Mononuclear cell (primary cell): Measurements from ENCODE around the gene ZSCAN23. TPM values are rescaled to one million over a fixed set of nuclear protein-coding genes. Genes with fewer than 3 reads are reported as not detected.
"Not testable (repeated sequence)": the region's sequence is repeated elsewhere in the genome, so short reads cannot be mapped to it uniquely, and the experiment has no call there.

Experiments used
- H3K27me3 ChIP-seq: 2 replicates; pipeline ENCODE4 v1.6.0; 2011; ENCODE audit warnings: low read length, control low read depth; ENCODE audit not compliant: insufficient read depth
- H3K4me1 ChIP-seq: 2 replicates; pipeline ENCODE4 v1.5.1; 2011; ENCODE audit warnings: mild to moderate bottlenecking, low read length, control low read depth; ENCODE audit not compliant: insufficient read depth
- H3K4me3 ChIP-seq: 2 replicates; pipeline ENCODE4 v1.5.1; 2011; ENCODE audit warnings: mild to moderate bottlenecking, low read length, moderate library complexity
- H3K9me3 ChIP-seq: 2 replicates; pipeline ENCODE4 v1.5.1; 2011; ENCODE audit warnings: low read depth, mild to moderate bottlenecking, control low read depth, low read length
- total RNA-seq: library from RNA; depleted of rRNA; stranded (reverse); fragments of >200 nt; gene quantifications from one replicate; pipeline ENCODE4 v1.2.3, GENCODE V29; 2012

ZSCAN23 gene
- total RNA-seq, result 0.73 TPM

DNA sequence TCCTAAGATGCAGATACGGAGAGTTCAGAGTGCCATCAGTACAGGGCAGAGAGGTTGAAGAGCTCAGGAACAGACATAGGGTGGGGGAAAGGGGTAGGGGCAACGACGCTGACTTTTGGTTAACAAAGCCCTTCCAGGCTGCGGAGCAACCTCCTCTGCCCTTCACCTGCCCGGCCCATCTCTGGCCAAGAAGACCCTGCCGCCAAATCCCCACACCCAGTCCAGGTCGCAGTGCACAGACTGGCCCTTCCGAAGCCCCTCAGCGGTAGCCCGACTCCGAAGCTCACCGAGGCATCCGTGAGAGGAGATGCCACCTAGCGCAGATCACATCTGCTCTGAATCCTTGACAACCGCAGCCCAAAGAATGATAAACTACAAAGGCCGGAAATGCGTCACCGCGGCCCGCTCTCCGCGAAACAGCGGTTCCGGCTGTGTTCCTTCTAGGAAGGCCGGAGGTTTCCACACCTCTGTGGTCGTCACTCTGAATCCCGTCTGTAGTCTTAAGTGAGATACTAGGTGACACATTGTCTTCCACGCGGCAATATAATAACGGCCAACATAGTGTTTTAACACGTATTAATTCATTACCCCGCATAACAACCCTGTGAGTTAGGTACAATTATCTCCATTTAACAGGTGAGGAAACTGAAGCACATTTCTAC, at the start of gene ZSCAN23:
TSS of gene ZSCAN23 (minus strand) at position 380 of the 662 bp plus-strand sequence. CDS start 7,225 bp downstream, outside the sequence.
- peaks cover 50% of the 10 kb centered on the region for H3K27me3 ChIP-seq

GRCh38 chr6:28491984-28492317, 48.7 kb upstream of the ZSCAN23 start:
- Histone ChIP-seq H3K4me3 (no peak overlapping the region), H3K4me1 (peaks cover 4% of the 10 kb centered on the region), H3K27me3 (peaks cover 60% of the 10 kb centered on the region), H3K9me3 (no peaks in the 10 kb centered on the region)

More for the DNA sequence above, at the start of gene ZSCAN23:
- H3K4me3 ChIP-seq, result peak within 1 kb of the TSS; percentile 44
- peaks cover 15% of the 10 kb centered on the region for H3K4me1 ChIP-seq
- no peaks in the 10 kb centered on the region for H3K9me3 ChIP-seq

DNA sequence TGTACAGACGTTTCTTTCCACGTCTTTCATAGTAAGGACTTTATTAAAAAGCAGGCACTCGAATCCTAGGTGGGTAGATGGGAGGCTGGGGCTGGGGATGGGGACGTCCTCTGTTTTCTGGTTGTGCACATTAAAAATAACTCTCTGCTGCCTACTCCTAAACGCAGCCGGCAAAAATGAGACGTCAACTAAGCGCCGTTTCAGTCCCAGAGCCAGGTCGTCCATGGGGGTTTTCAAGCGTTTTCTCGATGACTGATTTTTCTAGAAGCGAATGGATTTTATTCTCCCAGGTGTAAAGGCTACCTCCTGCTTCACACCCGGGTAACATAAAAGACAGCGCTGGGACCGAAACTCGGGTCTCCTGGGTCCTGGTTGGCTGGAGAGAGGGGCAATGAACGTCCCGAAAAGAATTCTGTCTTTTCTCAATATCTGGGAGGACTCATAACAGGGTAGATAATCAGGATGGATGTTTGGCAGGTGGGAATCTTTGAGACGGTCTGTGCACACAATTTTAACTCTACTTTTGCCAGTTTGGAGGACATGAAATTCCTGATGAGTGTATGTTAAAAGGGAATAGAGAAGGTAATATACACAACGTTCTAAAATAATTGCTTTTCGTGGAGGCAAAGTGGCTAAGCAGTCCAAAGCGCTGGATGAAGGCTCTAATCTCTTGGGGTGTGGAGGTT, 47.1 kb upstream of the ZSCAN23 start:
- no peaks in the 10 kb centered on the region for H3K9me3 ChIP-seq
- peak overlapping the region; percentile 15 for H3K4me3 ChIP-seq
- H3K27me3 ChIP-seq, result peaks cover 58% of the 10 kb centered on the region
- peaks cover 4% of the 10 kb centered on the region for H3K4me1 ChIP-seq

DNA sequence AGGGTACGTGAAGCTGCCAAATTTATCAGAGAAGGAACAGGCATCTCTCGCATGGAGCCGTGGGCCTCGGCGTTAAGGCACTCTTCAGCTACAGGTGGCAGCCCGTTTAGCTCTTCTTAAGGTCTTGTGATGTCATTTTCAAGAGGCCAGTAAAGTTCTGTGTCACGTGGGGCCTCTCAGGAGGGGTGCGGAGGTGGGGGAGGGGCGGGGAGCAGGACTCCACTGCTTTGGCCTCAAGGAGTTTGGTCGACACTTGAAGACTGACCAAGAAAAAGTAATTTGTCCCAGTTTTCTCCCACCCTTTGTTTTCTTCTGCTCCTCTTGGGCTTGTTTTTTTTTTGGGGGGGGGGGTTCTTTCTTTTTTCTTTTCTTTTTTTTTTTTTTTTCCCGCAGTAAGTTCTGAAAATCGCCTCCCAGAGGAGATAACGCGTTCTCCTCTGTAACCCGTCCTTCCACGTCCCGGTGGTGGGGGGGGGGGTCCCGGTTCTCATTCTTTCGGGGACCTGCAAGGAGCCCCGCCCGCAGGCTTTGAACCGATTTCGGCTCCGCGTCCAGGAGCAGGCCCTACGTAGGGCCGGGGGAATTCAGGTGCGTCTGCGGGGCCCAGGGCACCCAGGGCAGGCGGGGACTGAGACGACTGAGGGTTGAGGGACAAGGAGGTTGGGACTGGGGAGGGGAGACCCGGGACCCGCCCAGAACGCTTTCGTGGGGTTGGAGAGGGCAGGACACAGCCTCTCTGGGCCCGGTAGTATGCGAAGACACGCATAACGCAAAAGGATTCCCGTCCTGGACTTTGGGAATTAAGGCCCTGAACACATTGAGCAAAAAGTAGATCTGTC, 46.3 kb upstream of the ZSCAN23 start:
- Histone ChIP-seq H3K4me3 (peak overlapping the region; percentile 15), H3K27me3 (peaks cover 61% of the 10 kb centered on the region), H3K9me3 (no peaks in the 10 kb centered on the region), H3K4me1 (peaks cover 4% of the 10 kb centered on the region)

DNA sequence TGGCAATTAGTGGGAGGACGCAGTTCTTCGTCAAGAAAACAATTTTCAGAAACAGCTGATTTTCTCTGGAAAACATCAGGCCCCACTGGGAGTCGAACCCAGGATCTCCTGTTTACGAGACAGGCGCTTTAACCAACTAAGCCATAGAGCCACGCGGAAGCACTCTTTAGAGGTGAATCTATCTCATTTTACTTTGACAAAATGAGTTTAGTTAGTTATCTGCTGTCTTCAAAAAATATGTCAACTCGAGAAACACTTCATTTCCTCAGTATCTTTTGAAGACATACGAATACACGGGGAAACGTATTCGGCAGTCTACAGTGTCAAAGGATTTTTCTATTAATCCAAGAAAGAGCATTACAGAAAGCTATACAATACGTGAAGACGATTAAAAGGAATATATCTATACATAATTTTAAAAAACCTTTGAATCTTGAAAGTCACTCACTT, 45.6 kb upstream of the ZSCAN23 start:
- H3K4me3 ChIP-seq, result no peak overlapping the region
- H3K27me3 ChIP-seq, result peaks cover 62% of the 10 kb centered on the region
- H3K4me1 ChIP-seq, result peaks cover 4% of the 10 kb centered on the region
- no peaks in the 10 kb centered on the region for H3K9me3 ChIP-seq

DNA sequence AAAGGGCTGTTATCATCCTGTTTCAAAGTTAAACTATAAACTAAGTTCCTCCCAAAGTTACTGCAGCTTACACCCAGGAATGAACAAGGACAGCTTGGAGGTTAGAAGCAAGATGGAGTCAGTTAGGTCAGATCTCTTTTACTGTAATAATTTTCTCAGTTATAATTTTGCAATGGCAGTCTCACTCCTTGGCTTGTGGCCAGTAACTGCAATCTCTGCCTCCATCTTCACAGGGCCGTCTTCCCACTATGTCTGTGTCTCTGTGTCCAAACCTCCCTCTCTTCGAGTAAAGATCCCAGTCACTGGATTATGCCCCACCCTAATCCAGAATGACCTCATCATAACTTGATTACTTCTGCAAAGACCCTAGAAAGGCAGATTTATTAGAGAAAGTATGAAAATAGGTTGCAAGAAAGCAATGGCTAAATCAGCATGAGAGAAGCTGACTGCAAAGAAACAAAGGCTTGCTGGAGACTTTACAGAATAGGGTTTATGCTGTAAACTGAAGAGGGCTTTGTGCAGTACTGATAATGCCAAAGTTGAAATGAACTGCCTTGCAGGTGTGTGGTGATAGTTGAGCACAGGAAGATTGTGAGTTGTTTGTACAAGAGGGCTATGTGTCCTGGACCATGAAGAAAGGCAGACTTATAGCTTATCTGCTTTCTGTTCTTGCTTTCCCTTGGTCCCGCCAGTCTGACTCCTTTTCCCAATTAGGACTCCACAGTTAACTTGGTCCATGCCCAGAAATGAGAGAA, 43.9 kb upstream of the ZSCAN23 start:
- no peaks in the 10 kb centered on the region for H3K9me3 ChIP-seq
- peaks cover 4% of the 10 kb centered on the region for H3K4me1 ChIP-seq
- no peak overlapping the region for H3K4me3 ChIP-seq
- H3K27me3 ChIP-seq, result peaks cover 63% of the 10 kb centered on the region

GRCh38 chr6:28486533-28486932, 43.2 kb upstream of the ZSCAN23 start:
- Histone ChIP-seq H3K4me3 (no peak overlapping the region), H3K4me1 (peaks cover 4% of the 10 kb centered on the region), H3K27me3 (peaks cover 62% of the 10 kb centered on the region), H3K9me3 (no peaks in the 10 kb centered on the region)

DNA sequence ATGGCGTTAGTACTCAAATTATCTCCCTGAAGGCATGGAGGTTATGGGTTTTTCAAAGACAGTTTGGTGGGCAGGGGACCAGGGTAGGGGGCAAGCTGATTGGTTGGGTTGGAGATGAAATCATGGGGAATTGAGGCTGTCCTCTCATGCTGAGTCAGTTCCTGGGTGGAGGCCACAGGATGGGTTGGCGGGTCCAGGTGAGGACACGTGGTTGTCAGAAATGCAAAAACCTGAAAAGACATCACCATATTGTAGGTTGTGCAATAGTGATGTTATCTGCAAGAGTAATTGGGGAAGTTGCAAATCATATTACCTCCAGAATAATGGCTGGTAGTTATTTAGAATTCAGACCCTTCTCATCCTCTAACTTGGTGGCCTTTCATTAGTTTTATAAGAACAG, 42.2 kb upstream of the ZSCAN23 start:
- Histone ChIP-seq H3K27me3 (peaks cover 64% of the 10 kb centered on the region), H3K4me1 (peaks cover 4% of the 10 kb centered on the region), H3K9me3 (no peaks in the 10 kb centered on the region), H3K4me3 (no peak overlapping the region)

DNA sequence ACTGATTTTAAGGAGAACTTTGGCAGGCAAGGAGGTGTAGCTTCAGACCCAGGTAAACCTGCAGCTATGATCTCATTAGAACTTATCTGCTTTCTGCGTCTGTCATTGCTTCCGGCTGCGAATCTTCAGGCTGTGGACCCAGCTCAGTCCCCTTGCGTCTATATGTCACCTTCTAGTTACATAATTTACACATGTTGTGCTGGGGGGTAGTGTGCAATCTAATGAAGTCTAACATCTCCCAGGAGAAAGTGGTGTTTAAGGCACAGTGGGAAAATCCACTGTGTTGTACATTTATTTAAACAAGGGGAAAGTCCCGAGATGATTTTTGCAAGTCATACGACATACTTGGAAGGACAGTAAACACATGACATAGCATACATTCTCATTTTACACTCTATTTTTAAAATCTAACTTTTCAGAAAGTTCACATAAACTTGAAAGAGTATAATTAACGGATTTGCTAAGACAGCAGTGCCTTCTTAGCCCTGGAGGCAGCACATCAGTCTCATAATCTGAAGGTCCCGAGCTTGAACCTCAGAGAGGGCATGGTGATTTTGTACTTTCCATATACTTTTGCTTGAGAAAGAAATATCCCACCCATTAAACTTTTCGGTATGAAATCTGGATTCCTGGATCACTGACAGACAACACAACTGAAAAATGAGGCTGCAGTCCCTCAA, 37.1 kb upstream of the ZSCAN23 start:
- Histone ChIP-seq H3K27me3 (peaks cover 78% of the 10 kb centered on the region), H3K9me3 (no peaks in the 10 kb centered on the region), H3K4me3 (no peak overlapping the region), H3K4me1 (no peaks in the 10 kb centered on the region)

DNA sequence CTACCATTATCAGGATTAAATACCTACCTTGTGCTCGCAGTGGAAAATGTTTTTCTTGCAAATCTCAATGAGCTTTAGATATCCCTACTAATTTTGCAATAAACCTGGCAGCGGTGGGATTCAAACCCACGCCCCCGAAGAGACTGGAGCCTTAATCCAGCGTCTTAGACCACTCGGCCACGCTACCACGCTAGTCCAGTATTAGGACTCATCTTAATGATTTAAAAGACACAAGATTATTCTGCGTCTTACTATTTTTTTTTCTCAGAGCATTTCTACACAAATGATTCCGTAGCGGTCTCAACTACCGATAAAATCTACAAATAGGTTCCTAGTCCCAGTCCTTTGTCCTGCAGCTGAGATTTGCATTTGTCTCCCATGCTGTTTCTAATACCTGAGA, 35.2 kb upstream of the ZSCAN23 start:
- no peaks in the 10 kb centered on the region for H3K9me3 ChIP-seq
- no peaks in the 10 kb centered on the region for H3K4me1 ChIP-seq
- peaks cover 89% of the 10 kb centered on the region for H3K27me3 ChIP-seq
- no peak overlapping the region for H3K4me3 ChIP-seq

DNA sequence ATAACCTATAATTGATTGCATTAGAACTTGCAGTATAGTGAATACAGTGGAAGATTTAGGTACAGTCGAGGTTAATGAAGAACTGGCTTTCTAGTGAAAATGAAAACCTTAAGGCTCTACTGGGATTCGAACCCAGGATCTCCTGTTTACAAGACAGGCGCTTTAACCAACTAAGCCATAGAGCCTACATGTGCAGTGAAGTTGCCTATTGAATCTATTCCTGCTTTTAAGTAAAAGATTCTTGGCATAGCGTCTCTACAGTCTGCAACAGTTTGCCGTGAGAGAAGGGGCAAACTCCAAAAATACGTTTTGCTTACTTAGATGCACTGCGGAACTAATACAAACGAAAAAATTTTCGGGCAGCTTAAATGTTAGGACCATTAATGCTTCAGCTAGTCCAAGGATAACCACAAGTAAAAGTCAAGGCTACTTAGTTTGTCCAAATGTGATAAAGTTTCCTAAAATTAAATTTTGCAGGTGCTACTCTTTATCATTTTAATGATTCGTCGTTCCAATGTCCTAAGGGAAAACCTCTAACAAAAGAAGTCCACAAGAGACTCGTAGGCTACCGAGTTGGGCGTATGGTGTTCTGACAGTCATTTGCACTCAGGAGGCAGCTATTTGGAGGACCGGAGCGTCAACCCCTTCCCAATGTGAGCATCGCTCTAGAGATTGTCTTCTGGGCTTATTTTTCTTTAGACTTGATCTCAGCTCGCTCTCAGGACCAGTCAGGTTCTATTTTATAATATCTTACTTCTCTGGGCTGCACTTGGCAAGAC, 31.3 kb upstream of the ZSCAN23 start:
- H3K27me3 ChIP-seq, result peaks cover 65% of the 10 kb centered on the region
- no peaks in the 10 kb centered on the region for H3K9me3 ChIP-seq
- H3K4me1 ChIP-seq, result no peaks in the 10 kb centered on the region
- no peak overlapping the region for H3K4me3 ChIP-seq

DNA sequence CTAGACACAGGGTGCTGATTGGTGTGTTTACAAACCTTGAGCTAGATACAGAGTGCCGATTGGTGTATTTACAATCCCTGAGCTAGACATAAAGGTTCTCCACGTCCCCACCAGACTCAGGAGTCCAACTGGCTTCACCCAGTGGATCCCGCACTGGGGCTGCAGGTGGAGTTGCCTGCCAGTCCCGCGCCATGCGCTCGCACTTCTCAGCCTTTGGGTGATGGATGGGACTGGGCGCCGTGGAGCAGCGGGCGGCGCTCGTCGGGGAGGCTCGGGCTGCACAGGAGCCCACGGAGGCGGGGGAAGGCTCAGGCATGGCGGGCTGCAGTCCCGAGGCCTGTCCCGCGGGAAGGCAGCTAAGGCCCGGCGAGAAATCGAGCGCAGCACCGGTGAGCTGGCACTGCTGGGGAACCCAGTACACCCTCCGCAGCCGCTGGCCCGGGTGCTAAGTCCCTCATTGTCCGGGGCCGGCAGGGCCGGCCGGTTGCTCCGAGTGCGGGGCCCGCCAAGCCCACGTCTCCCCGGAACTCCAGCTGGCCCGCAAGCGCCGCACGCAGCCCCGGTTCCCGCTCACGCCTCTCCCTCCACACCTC, 26.0 kb upstream of the ZSCAN23 start:
- H3K4me3 ChIP-seq, H3K9me3 ChIP-seq, H3K4me1 ChIP-seq: not testable (repeated sequence)
- peaks cover 33% of the 10 kb centered on the region for H3K27me3 ChIP-seq

DNA sequence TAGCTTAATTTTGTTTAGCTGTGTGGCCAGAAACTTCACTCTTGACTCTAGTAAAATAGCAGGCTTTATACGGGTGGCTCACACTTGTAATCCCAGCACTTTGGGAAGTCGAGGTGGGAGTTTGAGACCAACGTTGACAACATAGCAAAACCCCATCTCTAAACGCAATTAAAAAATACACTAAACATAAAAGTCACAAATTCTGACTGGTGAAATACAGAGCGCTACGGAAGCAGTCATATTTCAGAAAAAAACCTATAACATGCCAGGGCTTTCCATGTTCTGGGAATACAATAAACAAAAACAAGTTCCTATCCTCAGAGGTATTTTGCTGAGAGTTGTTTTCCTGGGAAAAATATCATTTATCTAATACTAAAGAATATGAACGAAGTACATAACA, 24.8 kb upstream of the ZSCAN23 start:
- no peak overlapping the region for H3K4me3 ChIP-seq
- H3K9me3 ChIP-seq, result no peaks in the 10 kb centered on the region
- no peaks in the 10 kb centered on the region for H3K4me1 ChIP-seq
- peaks cover 30% of the 10 kb centered on the region for H3K27me3 ChIP-seq
